Fibroblast of skin of abdomen (primary cell): ENCODE results near the gene TTC8. TPM values are rescaled to one million over a fixed set of nuclear protein-coding genes. Genes with fewer than 3 reads are reported as not detected.
A peak's percentile ranks its signal among the peaks of the same experiment; 100 is the strongest.
"Not testable (repeated sequence)": the region's sequence is repeated elsewhere in the genome, so short reads cannot be mapped to it uniquely, and the experiment has no call there.

Source experiments
- DNase-seq: peaks from one replicate; pipeline ENCODE4 v3.0.0-alpha.2; 2013
- polyA plus RNA-seq, 2 experiments: library from polyadenylated mRNA; unstranded; fragments of 120-200 nt; gene quantifications; one replicate each; pipeline ENCODE4 v1.2.1, GENCODE V29; 2013; ENCODE audit not compliant: insufficient read length in 2 of 2

The TTC8 gene
- polyA plus RNA-seq (2013, experiment 1 of 2; ENCODE audit: insufficient read length): 23.8 TPM
- polyA plus RNA-seq (2013, experiment 2 of 2; ENCODE audit: insufficient read length): 26.5 TPM

GRCh38 chr14:88824314-88825077, at the start of gene TTC8:
TTC8 (plus strand) TSS chr14:88824651; CDS start chr14:88824708, 57 bp downstream.
- DNase-seq: peak; percentile 88

GRCh38 chr14:88775532-88775931, 48.9 kb upstream of the TTC8 start:
- DNase-seq: no peak

- DNase-seq: no peak
Observed at GRCh38 chr14:88785911-88786310, 38.5 kb upstream of the TTC8 start.

- no peak for DNase-seq
Observed at GRCh38 chr14:88786715-88787114, 37.7 kb upstream of the TTC8 start.

GRCh38 chr14:88789573-88789972, 34.9 kb upstream of the TTC8 start:
- not testable (repeated sequence) for DNase-seq

- no peak for DNase-seq
Observed at GRCh38 chr14:88790501-88791251, 33.8 kb upstream of the TTC8 start.

- no peak for DNase-seq
Observed at GRCh38 chr14:88791252-88791621, 33.2 kb upstream of the TTC8 start.

- DNase-seq: no peak
Observed at GRCh38 chr14:88791629-88792472, 32.6 kb upstream of the TTC8 start.

- DNase-seq: peak; percentile 60
Observed at GRCh38 chr14:88792473-88793258, 31.8 kb upstream of the TTC8 start, which contains the start of gene EML5. EML5 (minus strand) TSS chr14:88792953; CDS start chr14:88792503, 450 bp downstream.

GRCh38 chr14:88793259-88793625, 31.2 kb upstream of the TTC8 start:
- DNase-seq: no peak

- no peak for DNase-seq
Observed at GRCh38 chr14:88798156-88798555, 26.3 kb upstream of the TTC8 start.

GRCh38 chr14:88799522-88799921, 24.9 kb upstream of the TTC8 start:
- DNase-seq: no peak

- no peak for DNase-seq
Observed at GRCh38 chr14:88802596-88802995, 21.9 kb upstream of the TTC8 start.

- no peak for DNase-seq
Observed at GRCh38 chr14:88804035-88804434, 20.4 kb upstream of the TTC8 start.

- no peak for DNase-seq
Observed at GRCh38 chr14:88804477-88804876, 20.0 kb upstream of the TTC8 start.

- DNase-seq: no peak
Observed at GRCh38 chr14:88808359-88808758, 16.1 kb upstream of the TTC8 start.

GRCh38 chr14:88815980-88816379, 8.5 kb upstream of the TTC8 start:
- no peak for DNase-seq

GRCh38 chr14:88818018-88818417, 6.4 kb upstream of the TTC8 start:
- no peak for DNase-seq

GRCh38 chr14:88819674-88820073, 4.8 kb upstream of the TTC8 start:
- not testable (repeated sequence) for DNase-seq

- no peak for DNase-seq
Observed at GRCh38 chr14:88821378-88821777, 3.1 kb upstream of the TTC8 start.

GRCh38 chr14:88821888-88822287, 2.6 kb upstream of the TTC8 start:
- DNase-seq: no peak

- DNase-seq: no peak
Observed at GRCh38 chr14:88823968-88824313, 510 bp upstream of the TTC8 start.
